Parathyroid adenoma (tissue), 2 donors: ENCODE measurements around the gene AMER2.

ENCODE experiments used
- H2AFZ ChIP-seq: fragments of 300-600 bp; sonication (generic); one replicate; pipeline ENCODE4 v1.7.0; 2017; ENCODE audit warnings: antibody characterized with exemption, mild to moderate bottlenecking
- H3K27ac ChIP-seq: fragments of 300-600 bp; sonication (generic); one replicate; pipeline ENCODE4 v1.7.0; 2017
- H3K27me3 ChIP-seq: fragments of 300-600 bp; sonication (generic); one replicate; pipeline ENCODE4 v1.7.0; 2017; ENCODE audit warnings: low read length; ENCODE audit not compliant: control insufficient read depth, insufficient read depth
- H3K36me3 ChIP-seq: fragments of 300-600 bp; sonication (generic); one replicate; pipeline ENCODE4 v1.7.0; 2017; ENCODE audit warnings: low read length; ENCODE audit not compliant: control insufficient read depth, insufficient read depth
- H3K4me1 ChIP-seq: fragments of 300-600 bp; sonication (generic); one replicate; pipeline ENCODE4 v1.7.0; 2017; ENCODE audit warnings: control low read depth
- H3K4me2 ChIP-seq: fragments of 300-600 bp; sonication (generic); one replicate; pipeline ENCODE4 v1.7.0; 2017; ENCODE audit warnings: low read length
- H3K4me3 ChIP-seq: fragments of 300-600 bp; sonication (generic); one replicate; pipeline ENCODE4 v1.7.0; 2017; ENCODE audit warnings: low read depth, low read length
- H3K79me2 ChIP-seq: fragments of 300-600 bp; sonication (generic); one replicate; pipeline ENCODE4 v1.7.0; 2017; ENCODE audit warnings: control low read depth
- H3K9ac ChIP-seq: fragments of 300-600 bp; sonication (generic); one replicate; pipeline ENCODE4 v1.7.0; 2017; ENCODE audit warnings: mild to moderate bottlenecking
- H3K9me3 ChIP-seq: fragments of 300-600 bp; sonication (generic); one replicate; pipeline ENCODE4 v1.7.0; 2017; ENCODE audit warnings: low read length; ENCODE audit not compliant: control insufficient read depth
- TF ChIP-seq, protein P1 (sequence below): fragments of 300-600 bp; sonication (generic); IDR thresholded peaks from one replicate; pipeline ENCODE4 v1.7.0; 2017; ENCODE audit warnings: antibody characterized with exemption, mild to moderate bottlenecking
- donor health status: primary hyperparathyroidism.

The AMER2 gene

DNA sequence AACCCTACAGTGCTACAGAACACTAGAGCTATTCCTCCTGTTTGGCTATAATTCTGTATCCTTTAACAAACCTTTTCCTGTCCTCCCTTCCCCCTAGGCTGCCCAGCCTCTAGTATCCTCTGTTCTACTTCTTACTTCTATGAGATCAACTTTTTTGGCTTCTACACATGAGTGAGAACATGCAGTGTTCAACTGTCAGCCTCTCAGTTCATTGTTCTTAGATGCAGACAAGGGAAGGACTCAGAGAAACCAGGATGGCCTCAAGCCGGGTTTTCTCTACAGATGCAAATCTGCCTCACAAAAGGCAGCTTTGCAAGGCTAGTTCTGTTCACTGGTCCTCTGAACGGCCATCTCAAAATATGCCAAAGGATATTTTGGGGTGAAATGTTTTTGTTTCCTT, 18.4 kb downstream of the AMER2 start:
- Histone ChIP-seq H3K36me3 (no peaks in the 10 kb centered on the region), H3K9me3 (no peaks in the 10 kb centered on the region), H3K4me2 (no peak overlapping the region), H3K9ac (no peak overlapping the region), H2AFZ (no peak overlapping the region), H3K4me1 (no peaks in the 10 kb centered on the region), H3K4me3 (no peak overlapping the region), H3K27me3 (no peaks in the 10 kb centered on the region), H3K27ac (no peak overlapping the region), H3K79me2 (no peaks in the 10 kb centered on the region)
- TF ChIP-seq, protein P1, sequence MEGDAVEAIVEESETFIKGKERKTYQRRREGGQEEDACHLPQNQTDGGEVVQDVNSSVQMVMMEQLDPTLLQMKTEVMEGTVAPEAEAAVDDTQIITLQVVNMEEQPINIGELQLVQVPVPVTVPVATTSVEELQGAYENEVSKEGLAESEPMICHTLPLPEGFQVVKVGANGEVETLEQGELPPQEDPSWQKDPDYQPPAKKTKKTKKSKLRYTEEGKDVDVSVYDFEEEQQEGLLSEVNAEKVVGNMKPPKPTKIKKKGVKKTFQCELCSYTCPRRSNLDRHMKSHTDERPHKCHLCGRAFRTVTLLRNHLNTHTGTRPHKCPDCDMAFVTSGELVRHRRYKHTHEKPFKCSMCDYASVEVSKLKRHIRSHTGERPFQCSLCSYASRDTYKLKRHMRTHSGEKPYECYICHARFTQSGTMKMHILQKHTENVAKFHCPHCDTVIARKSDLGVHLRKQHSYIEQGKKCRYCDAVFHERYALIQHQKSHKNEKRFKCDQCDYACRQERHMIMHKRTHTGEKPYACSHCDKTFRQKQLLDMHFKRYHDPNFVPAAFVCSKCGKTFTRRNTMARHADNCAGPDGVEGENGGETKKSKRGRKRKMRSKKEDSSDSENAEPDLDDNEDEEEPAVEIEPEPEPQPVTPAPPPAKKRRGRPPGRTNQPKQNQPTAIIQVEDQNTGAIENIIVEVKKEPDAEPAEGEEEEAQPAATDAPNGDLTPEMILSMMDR: no peak

DNA sequence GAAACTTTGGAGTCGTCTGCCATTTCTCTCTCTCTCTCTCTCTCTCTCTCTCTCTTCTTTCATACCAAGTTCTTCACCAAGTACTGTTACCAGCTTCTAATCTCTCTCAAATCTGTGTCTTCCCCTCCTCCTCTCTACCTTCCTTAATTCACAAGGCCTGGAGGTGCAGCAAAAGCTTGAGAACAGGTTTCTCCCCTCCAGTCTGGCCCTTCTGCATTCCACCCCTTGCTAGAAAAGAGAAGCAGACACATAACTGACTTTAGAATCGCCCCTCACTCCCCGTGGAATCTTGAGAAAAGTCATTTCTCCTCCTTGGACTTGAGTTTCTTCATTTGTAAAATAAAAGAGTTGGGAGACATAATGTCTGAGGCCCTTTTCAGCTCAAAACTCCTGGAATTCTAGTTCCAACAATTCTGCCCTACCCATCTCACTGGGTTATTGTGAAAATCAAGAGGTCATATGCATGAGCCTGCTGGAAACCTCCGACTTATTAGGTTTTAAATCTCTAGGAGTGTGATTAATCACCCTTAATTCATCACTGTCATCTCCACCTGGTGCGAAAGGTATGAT, 20.4 kb downstream of the AMER2 start:
- no peaks in the 10 kb centered on the region for H3K79me2 ChIP-seq
- no peak overlapping the region for H3K4me3 ChIP-seq
- H2AFZ ChIP-seq: no peak overlapping the region
- TF ChIP-seq, protein P1: no peak
- H3K9me3 ChIP-seq: no peaks in the 10 kb centered on the region
- no peak overlapping the region for H3K4me2 ChIP-seq
- no peaks in the 10 kb centered on the region for H3K4me1 ChIP-seq
- H3K36me3 ChIP-seq: no peaks in the 10 kb centered on the region
- no peak overlapping the region for H3K9ac ChIP-seq
- H3K27ac ChIP-seq: no peak overlapping the region
- no peaks in the 10 kb centered on the region for H3K27me3 ChIP-seq

DNA sequence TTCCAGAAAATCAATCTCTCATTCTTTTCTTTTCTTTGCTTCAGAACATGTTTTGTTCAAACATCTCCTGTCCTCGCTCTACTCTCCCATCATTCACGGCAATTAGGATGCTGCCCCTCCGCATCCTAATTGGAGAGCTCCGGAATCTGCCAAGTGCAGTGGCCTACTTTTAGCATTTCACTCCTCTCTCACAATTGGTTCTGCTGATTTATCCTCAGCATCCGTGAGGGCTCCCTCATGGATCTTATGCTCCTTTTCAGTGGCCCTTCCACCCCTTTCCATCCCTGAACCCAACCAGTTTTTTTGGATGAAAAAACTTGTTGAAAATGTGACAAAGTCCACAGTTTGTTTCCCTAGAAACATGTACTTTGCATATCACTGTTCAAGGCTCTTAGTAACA, 22.4 kb downstream of the AMER2 start:
- Histone ChIP-seq H3K27ac (no peak overlapping the region), H3K9ac (no peak overlapping the region), H3K36me3 (no peaks in the 10 kb centered on the region), H3K4me2 (no peak overlapping the region), H3K4me1 (no peaks in the 10 kb centered on the region), H3K79me2 (no peaks in the 10 kb centered on the region), H3K4me3 (no peak overlapping the region), H3K27me3 (no peaks in the 10 kb centered on the region), H2AFZ (no peak overlapping the region), H3K9me3 (no peaks in the 10 kb centered on the region)
- TF ChIP-seq, protein P1: no peak

DNA sequence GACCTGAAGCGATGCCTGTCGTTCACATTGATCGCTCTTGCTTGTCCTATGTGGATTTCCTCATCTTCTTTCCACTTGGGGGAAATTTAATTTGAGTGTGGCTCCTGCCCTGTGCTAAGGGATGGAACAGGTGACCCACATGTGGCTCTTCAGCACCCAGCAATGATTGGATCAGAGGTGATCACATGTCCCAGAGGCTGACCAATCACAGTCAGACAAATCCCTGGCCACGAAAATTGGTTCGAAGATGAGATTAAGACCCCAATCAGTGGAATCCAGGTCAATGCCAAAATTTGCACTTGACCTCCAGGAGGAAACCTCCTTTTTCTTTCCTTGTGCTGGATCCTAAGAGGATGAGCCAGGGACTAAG, 23.7 kb downstream of the AMER2 start:
- H3K79me2 ChIP-seq: no peaks in the 10 kb centered on the region
- H3K4me3 ChIP-seq: no peak overlapping the region
- H3K4me2 ChIP-seq: no peak overlapping the region
- H3K36me3 ChIP-seq: no peaks in the 10 kb centered on the region
- no peaks in the 10 kb centered on the region for H3K4me1 ChIP-seq
- TF ChIP-seq, protein P1: no peak
- H2AFZ ChIP-seq: no peak overlapping the region
- H3K9me3 ChIP-seq: no peaks in the 10 kb centered on the region
- no peaks in the 10 kb centered on the region for H3K27me3 ChIP-seq
- H3K27ac ChIP-seq: no peak overlapping the region
- no peak overlapping the region for H3K9ac ChIP-seq

DNA sequence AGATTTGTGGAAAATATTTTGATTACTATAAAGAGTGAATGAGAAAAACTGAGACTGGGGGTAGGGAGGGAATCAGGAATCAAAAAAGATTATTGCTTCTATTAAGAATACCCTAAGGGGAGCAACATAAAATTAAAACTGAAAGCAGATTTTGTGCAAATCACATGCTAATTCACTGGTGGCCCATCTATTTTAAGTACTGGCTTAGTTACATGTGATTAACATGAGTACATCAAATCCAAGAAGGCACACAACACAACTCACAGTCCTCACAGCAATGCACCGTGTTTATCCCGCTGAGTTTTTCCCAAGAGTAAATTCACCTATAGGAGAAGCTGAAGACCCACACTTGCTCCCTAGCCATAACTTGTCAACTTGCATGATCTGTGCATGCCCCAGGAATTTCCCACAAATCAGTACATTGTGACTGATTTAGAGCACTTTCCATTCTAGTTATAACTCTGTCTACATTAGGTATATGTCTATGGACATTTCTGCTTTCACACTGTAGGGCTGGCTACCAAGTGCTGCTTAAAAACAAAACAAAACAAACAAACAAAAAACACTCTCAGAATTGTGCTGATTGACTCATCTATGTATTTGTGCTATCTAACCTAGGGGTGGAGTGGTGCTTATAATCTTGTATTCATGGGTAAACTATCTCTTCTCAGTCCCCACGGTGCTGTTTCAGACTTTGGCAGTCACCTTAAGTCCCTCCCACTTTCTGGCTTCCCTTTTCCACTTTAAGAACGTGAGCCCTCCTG, 24.3 kb downstream of the AMER2 start:
- TF ChIP-seq, protein P1: no peak
- Histone ChIP-seq H2AFZ (no peak overlapping the region), H3K27ac (no peak overlapping the region), H3K4me1 (no peaks in the 10 kb centered on the region), H3K4me3 (no peak overlapping the region), H3K27me3 (no peaks in the 10 kb centered on the region), H3K9me3 (no peaks in the 10 kb centered on the region), H3K79me2 (no peaks in the 10 kb centered on the region), H3K36me3 (no peaks in the 10 kb centered on the region), H3K9ac (no peak overlapping the region), H3K4me2 (no peak overlapping the region)
